Subcutaneous adipose tissue (tissue), 4 donors: ENCODE data around the gene KRTAP5-3. TPM values are rescaled to one million over a fixed set of nuclear protein-coding genes. Genes with fewer than 3 reads are reported as not detected.
"Not testable (repeated sequence)": the region's sequence is repeated elsewhere in the genome, so short reads cannot be mapped to it uniquely, and the experiment has no call there.

Experiments used
- CTCF ChIP-seq: fragments of 450-650 bp; IDR thresholded peaks from one replicate; pipeline ENCODE4 v1.5.1; 2016; ENCODE audit warnings: low read depth, mild to moderate bottlenecking, control low read depth, antibody characterized with exemption, moderate library complexity
- total RNA-seq, 4 donors: library from RNA; depleted of rRNA; stranded (reverse); fragments of >200 nt; gene quantifications; one replicate each; pipeline ENCODE4 v1.1.0, GENCODE V29; 2016

Gene KRTAP5-3
- total RNA-seq, 4 donors from 2014 or later: not detected

GRCh38 chr11:1586699-1587098 lies 21.6 kb downstream of the KRTAP5-3 start:
- no peak for TF ChIP-seq CTCF

DNA sequence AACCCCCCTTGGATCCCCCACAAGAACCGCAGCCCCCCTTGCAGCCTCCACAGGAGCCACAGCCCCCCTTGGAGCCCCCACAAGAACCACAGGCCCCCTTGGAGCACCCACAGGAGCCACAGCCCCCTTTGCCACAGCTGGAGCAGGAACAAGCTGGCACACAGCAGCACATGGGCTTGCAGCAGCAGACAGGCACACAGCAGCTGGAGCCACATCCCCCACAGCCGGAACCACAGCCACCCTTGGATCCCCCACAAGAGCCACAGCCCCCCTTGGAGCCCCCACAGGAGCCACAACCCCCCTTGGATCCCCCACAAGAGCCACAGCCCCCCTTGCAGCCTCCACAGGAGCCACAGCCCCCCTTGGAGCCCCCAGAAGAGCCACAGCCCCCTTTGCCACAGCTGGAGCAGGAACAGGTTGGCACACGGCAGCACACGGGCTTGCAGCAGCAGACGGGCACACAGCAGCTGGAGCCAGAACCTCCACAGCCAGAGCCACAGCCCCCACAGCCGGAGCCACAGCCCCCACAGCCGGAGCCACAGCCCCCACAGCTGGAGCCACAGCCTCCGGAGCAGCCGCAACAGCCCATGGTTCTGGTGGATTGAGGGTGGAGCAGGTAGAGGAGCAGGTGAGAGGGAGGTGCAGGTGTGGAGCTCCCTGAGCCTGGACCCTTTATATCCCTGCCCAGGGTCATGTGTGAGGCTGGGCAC lies 23.4 kb downstream of the KRTAP5-3 start, which contains the start of gene KRTAP5-1:
Gene KRTAP5-1 (minus strand): TSS at position 623 of the 710 bp plus-strand sequence. CDS start 34 bp downstream, at position 589.
- not testable (repeated sequence) for TF ChIP-seq CTCF

DNA sequence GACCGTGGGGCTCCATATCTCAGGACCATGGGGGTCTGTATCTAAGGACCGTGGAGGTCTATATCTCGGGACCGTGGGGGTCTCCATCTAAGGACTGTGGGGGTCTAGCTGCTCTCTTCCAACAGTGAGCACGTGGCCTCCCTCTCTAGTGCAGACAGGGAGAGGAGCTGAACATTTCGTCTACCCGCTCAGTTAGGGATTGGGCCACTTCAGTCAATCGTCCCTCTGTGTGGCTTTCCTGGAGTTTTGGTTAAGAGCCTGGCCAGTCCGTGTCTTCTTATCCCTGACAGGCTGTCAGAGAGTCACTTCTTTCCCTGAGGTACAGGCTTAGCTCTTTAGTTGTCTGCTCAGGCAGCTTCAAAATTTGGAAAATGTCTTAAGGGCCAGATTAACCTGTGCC lies 26.3 kb downstream of the KRTAP5-3 start:
- TF ChIP-seq CTCF: no peak

DNA sequence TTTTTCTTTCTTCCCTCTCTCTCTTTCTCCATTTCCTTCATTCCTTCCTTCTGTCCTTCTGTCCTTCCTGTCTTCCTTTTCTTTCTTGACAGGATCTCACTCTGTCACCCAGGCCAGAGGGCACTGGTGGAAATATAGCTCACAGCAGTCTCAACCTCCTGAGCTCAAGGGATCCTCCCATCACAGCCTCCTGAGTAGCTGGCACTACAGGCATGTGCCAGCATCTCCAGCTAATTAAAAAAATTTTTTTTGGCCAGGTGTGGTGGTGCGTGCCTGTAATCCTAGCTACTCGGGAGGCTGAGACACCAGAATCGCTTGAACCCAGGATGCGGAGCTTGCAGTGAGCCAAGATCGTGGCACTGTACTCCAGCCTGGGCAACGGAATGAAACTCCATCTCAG lies 31.4 kb downstream of the KRTAP5-3 start:
- no peak for TF ChIP-seq CTCF

- no peak for TF ChIP-seq CTCF
These were observed 33.4 kb downstream of the KRTAP5-3 start for GRCh38 chr11:1574933-1575242.

DNA sequence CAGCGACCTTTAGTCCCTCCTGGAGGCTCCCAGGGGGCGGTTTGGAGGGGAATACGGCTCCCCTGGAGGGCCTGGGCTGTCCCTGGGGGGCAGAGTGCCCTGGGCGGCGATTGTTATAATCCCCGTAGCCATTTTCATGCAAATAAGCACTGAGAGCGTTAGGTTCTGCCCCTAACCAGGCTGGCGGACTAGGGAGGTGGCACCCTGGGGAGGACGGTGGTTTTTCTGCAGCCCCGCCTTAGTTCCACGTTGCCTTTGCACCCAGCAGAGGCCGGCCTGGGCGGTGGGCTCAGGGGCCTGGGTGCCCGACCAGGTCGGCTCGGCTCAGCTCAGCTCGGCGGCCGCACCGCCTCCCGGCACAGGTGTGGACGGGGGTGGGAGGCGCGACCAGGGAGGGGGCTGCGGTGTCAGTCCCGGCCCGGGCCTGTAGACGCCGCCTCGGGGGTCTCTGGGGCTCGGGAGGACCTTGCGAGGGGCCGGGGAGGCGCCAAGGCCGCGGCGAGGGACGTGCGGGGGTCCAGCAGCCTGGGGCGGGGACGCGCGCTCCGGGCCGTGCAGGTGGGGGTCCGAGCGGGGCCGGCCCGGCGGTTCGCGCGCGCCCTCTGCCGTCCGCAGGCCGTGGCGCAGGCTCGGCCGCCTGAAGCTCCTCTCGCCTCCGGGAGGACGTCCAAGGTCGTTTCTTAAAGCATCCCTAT lies 33.9 kb downstream of the KRTAP5-3 start:
- no peak for TF ChIP-seq CTCF

DNA sequence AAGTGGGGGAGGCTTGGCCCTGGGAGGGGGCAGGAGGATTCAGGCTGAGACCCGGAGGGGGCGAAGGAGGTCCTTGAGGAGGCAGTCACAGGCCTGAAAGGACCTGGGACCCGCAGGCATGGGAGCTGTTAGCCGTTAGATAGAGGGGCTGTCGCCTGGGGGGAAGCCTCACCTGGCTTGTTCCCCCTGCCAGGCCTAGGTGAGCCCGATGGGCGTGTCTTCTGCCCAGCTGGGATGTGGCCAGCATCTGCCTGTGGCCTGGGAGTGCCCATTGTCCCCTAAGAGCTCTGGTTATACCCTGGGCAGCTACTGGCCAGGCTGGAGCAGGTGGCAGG lies 34.4 kb downstream of the KRTAP5-3 start:
- TF ChIP-seq CTCF: no peak
